ENCODE measurements around the gene HOXC9.

The HOXC9 gene

DNA sequence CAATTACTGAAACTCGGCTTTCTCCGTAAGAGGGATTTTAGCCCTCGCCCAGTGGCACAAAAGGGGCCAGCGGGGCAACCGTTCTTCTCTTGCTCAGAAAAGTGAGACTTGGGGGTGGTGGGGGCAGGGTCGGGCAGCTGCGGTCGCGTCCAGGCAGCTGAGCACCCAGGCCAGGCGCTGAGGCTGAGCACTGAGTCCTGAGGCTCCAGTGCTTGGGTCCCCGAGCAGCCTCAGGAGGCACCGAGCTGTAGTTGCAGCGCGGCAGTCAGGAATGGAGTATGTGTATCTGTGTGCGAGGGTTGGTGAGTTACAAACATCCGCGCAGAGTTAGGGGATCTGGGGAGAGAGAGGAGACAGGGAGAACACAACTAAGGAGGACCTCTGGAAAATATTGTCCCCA, 24.2 kb downstream of the HOXC9 start:
- TF ChIP-seq TAF1 (IDR thresholded peaks at IDR 0.05; ENCODE audit: borderline replicate concordance, insufficient read depth, low read length), result no peak
- TF ChIP-seq FOXP2 (optimal IDR thresholded peaks at IDR 0.05; ENCODE audit: borderline replicate concordance, extremely low read depth, extremely low read length, insufficient read depth), result no peak
- TF ChIP-seq SIN3A (IDR thresholded peaks at IDR 0.05; ENCODE audit: borderline replicate concordance, insufficient read depth, low read length), result no peak

DNA sequence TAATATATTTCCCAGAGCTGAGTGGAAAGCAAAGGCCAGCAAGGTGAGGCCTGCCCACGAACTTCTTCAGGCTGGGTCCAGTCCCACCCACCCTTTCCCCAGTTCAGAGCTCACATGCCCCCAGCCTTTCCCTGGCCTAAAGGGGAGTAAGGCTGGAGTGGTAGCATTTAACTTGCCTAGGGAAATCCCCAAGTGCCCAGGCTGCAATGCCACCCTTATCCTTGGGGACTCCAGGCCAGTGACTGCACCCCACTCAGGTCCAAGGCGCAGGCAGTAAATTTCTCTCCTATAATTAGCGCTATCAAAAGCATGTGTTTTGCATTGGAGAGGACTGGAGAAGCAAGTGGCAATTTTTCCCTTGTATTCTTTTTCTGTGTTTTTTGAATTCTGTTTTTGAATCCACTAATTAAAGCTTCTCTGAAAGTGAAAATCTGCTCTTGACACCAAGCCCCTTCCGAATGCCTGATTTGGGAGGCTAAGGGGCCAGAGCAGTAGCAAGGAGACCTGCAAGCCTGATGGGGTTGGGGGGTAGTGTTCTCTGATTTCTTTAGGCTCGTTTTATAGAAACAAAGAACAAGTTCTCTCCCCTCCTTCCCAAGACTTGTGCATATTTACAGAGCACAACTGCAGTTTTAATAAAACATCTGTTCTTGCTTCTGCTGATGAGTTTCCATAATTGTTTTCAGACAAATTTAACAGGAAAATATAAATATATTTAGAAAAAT, 24.8 kb downstream of the HOXC9 start:
- TF ChIP-seq FOXP2 (optimal IDR thresholded peaks at IDR 0.05; ENCODE audit: borderline replicate concordance, extremely low read depth, extremely low read length, insufficient read depth) (no peak), POLR2AphosphoS5 (IDR thresholded peaks at IDR 0.05; ENCODE audit: low read depth, low read length) (no peak), TAF1 (IDR thresholded peaks at IDR 0.05; ENCODE audit: borderline replicate concordance, insufficient read depth, low read length) (no peak), SIN3A (IDR thresholded peaks at IDR 0.05; ENCODE audit: borderline replicate concordance, insufficient read depth, low read length) (no peak), REST (IDR thresholded peaks at IDR 0.05; ENCODE audit: insufficient read depth in 1 of 2, low read depth in 2 of 2, low read length in 2 of 2) (no peak)

GRCh38 chr12:54025499-54026405, 25.8 kb downstream of the HOXC9 start:
- no peak for TF ChIP-seq SIN3A (IDR thresholded peaks at IDR 0.05; ENCODE audit: borderline replicate concordance, insufficient read depth, low read length)
- no peak for TF ChIP-seq REST (IDR thresholded peaks at IDR 0.05; ENCODE audit: insufficient read depth in 1 of 2, low read depth in 2 of 2, low read length in 2 of 2)
- TF ChIP-seq FOXP2 (optimal IDR thresholded peaks at IDR 0.05; ENCODE audit: borderline replicate concordance, extremely low read depth, extremely low read length, insufficient read depth), result no peak
- no peak for TF ChIP-seq POLR2AphosphoS5 (IDR thresholded peaks at IDR 0.05; ENCODE audit: low read depth, low read length)
- TF ChIP-seq TAF1 (IDR thresholded peaks at IDR 0.05; ENCODE audit: borderline replicate concordance, insufficient read depth, low read length), result no peak

GRCh38 chr12:54026640-54027441, 26.9 kb downstream of the HOXC9 start:
- TF ChIP-seq TAF1 (IDR thresholded peaks at IDR 0.05; ENCODE audit: borderline replicate concordance, insufficient read depth, low read length) (no peak), SIN3A (IDR thresholded peaks at IDR 0.05; ENCODE audit: borderline replicate concordance, insufficient read depth, low read length) (no peak), POLR2AphosphoS5 (IDR thresholded peaks at IDR 0.05; ENCODE audit: low read depth, low read length) (no peak), REST (IDR thresholded peaks at IDR 0.05; ENCODE audit: insufficient read depth in 1 of 2, low read depth in 2 of 2, low read length in 2 of 2) (no peak), FOXP2 (optimal IDR thresholded peaks at IDR 0.05; ENCODE audit: borderline replicate concordance, extremely low read depth, extremely low read length, insufficient read depth) (no peak)

- TF ChIP-seq TAF1 (IDR thresholded peaks at IDR 0.05; ENCODE audit: borderline replicate concordance, insufficient read depth, low read length) (no peak), SIN3A (IDR thresholded peaks at IDR 0.05; ENCODE audit: borderline replicate concordance, insufficient read depth, low read length) (no peak), POLR2AphosphoS5 (IDR thresholded peaks at IDR 0.05; ENCODE audit: low read depth, low read length) (no peak), FOXP2 (optimal IDR thresholded peaks at IDR 0.05; ENCODE audit: borderline replicate concordance, extremely low read depth, extremely low read length, insufficient read depth) (no peak), REST (IDR thresholded peaks at IDR 0.05; ENCODE audit: insufficient read depth in 1 of 2, low read depth in 2 of 2, low read length in 2 of 2) (no peak)
These were observed 27.5 kb downstream of the HOXC9 start for GRCh38 chr12:54027442-54027786.

All from PFSK-1 (cell line).